Panc1 (cell line): ENCODE measurements around the gene NAGPA. TPM values are rescaled to one million over a fixed set of nuclear protein-coding genes. Genes with fewer than 3 reads are reported as not detected.

Experiments
- ATAC-seq: fragments of 200-7000 bp; cut with Tn5 transposase; 2 replicates; pipeline ENCODE4 v1.9.1; 2020; ENCODE audit warnings: mild to moderate bottlenecking, moderate library complexity
- BruUV-seq: library from RNA; stranded (reverse); fragments of 400-500 nt; replicated peaks from 2 replicates; lab custom pipeline; 2021; lab: Mats Ljungman, UMichigan
- CTCF ChIA-PET: fragments of 300-600 bp; sonication (Branson Sonifier 250); formaldehyde crosslinking; loops from one replicate; lab custom pipeline; 2022; ENCODE audit warnings: antibody characterized with exemption; lab: Charles Lee
- POLR2A ChIA-PET: fragments of 300-600 bp; sonication (Branson Sonifier 250); formaldehyde crosslinking; loops from one replicate; lab custom pipeline; 2022; ENCODE audit warnings: antibody characterized with exemption; lab: Charles Lee
- DNase-seq: peaks from one replicate; pipeline ENCODE4 v3.0.0-alpha.2; 2010; ENCODE audit warnings: low read depth, low spot score
- H3K27ac ChIP-seq: 2 replicates; pipeline ENCODE4 v1.5.1; 2011; ENCODE audit warnings: mild to moderate bottlenecking, low read length, inconsistent platforms
- H3K27me3 ChIP-seq: fragments of 200-500 bp; sonication (Bioruptor generic); 2 replicates; pipeline ENCODE4 v1.6.0; 2014; ENCODE audit warnings: low read length, inconsistent platforms; ENCODE audit not compliant: control insufficient read depth, insufficient read depth
- H3K36me3 ChIP-seq: fragments of 200-500 bp; sonication (Bioruptor generic); 2 replicates; pipeline ENCODE4 v1.5.1; 2014; ENCODE audit warnings: inconsistent platforms, mild to moderate bottlenecking, low read length, moderate library complexity; ENCODE audit not compliant: control insufficient read depth, insufficient read depth
- H3K4me1 ChIP-seq: 2 replicates; pipeline ENCODE4 v1.5.1; 2011; ENCODE audit warnings: inconsistent platforms, mild to moderate bottlenecking, low read length, moderate library complexity; ENCODE audit not compliant: control insufficient read depth, insufficient read depth
- H3K4me3 ChIP-seq, 2 experiments: 2 replicates each; pipeline ENCODE4 v1.5.1; 2011 to 2012; ENCODE audit warnings: low read depth in 2 of 2, low read length in 2 of 2, mild to moderate bottlenecking in 2 of 2, inconsistent platforms in 1 of 2, moderate library complexity in 1 of 2
- H3K9me3 ChIP-seq: fragments of 200-500 bp; sonication (Bioruptor generic); 2 replicates; pipeline ENCODE4 v1.5.1; 2014; ENCODE audit warnings: low read depth, mild to moderate bottlenecking, inconsistent platforms, low read length, moderate library complexity; ENCODE audit not compliant: control insufficient read depth, insufficient read depth
- CTCF ChIP-seq: fragments of 450-650 bp; IDR thresholded peaks from 2 replicates; pipeline ENCODE4 v1.5.1; 2017; ENCODE audit warnings: mild to moderate bottlenecking
- POLR2AphosphoS5 ChIP-seq: IDR thresholded peaks from 2 replicates; pipeline ENCODE4 v1.6.1; 2012; ENCODE audit warnings: mild to moderate bottlenecking, low read depth, low read length, moderate library complexity
- SIN3A ChIP-seq: IDR thresholded peaks from 2 replicates; pipeline ENCODE4 v1.6.1; 2012; ENCODE audit warnings: low read depth, mild to moderate bottlenecking, low read length, moderate library complexity, borderline replicate concordance; ENCODE audit not compliant: insufficient read depth
- TCF7L2 ChIP-seq: IDR thresholded peaks from 2 replicates; pipeline ENCODE4 v1.6.1; 2011; ENCODE audit warnings: mild to moderate bottlenecking, low read depth, low read length, inconsistent platforms
- in situ Hi-C: cut with HindIII; loops from 2 replicates; pipeline ENCODE4 v1.10.0; 2016; ENCODE audit warnings: low sequenced_read_pairs, low pct_unique_long_range_greater_than_20kb
- intact Hi-C: fragments of 100-400 bp; cut with micrococcal nuclease; formaldehyde crosslinking; loops from one replicate; pipeline ENCODE4 v1.10.0; 2022; ENCODE audit not compliant: unreplicated experiment
- total RNA-seq: library from RNA; stranded (reverse); gene quantifications from one replicate; pipeline ENCODE4 v1.2.1, GENCODE V29; 2021; ENCODE audit not compliant: unreplicated experiment
- TF ChIP-seq, protein P1 (sequence below), 2 experiments: IDR thresholded peaks; 2 replicates each; pipeline ENCODE4 v1.6.1; 2011 to 2012; ENCODE audit warnings: low read depth in 2 of 2, control low read depth in 1 of 2, low read length in 1 of 2, mild to moderate bottlenecking in 1 of 2, moderate library complexity in 1 of 2; ENCODE audit not compliant: insufficient read depth in 1 of 2

NAGPA gene
- total RNA-seq, 1 experiment from 2014 or later: 19.2 TPM

- no peak for ATAC-seq
- intact Hi-C loops (no loop called here), in situ Hi-C loops (no loop called here)
- Histone ChIP-seq H3K36me3 (no peaks in the 10 kb centered on the region), H3K27me3 (no peaks in the 10 kb centered on the region), H3K27ac (no peak overlapping the region), H3K4me1 (no peaks in the 10 kb centered on the region), H3K9me3 (no peaks in the 10 kb centered on the region), H3K4me3 (no peak overlapping the region)
- ChIA-PET CTCF (interaction anchor here (0.8 kb wide), 1 partner anchor 87 kb away, joined by 3 read pairs; no protein-coding TSS in a partner anchor), POLR2A (no interaction called here)
- TF ChIP-seq, protein P1, sequence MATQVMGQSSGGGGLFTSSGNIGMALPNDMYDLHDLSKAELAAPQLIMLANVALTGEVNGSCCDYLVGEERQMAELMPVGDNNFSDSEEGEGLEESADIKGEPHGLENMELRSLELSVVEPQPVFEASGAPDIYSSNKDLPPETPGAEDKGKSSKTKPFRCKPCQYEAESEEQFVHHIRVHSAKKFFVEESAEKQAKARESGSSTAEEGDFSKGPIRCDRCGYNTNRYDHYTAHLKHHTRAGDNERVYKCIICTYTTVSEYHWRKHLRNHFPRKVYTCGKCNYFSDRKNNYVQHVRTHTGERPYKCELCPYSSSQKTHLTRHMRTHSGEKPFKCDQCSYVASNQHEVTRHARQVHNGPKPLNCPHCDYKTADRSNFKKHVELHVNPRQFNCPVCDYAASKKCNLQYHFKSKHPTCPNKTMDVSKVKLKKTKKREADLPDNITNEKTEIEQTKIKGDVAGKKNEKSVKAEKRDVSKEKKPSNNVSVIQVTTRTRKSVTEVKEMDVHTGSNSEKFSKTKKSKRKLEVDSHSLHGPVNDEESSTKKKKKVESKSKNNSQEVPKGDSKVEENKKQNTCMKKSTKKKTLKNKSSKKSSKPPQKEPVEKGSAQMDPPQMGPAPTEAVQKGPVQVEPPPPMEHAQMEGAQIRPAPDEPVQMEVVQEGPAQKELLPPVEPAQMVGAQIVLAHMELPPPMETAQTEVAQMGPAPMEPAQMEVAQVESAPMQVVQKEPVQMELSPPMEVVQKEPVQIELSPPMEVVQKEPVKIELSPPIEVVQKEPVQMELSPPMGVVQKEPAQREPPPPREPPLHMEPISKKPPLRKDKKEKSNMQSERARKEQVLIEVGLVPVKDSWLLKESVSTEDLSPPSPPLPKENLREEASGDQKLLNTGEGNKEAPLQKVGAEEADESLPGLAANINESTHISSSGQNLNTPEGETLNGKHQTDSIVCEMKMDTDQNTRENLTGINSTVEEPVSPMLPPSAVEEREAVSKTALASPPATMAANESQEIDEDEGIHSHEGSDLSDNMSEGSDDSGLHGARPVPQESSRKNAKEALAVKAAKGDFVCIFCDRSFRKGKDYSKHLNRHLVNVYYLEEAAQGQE (IDR thresholded peaks at IDR 0.05; ENCODE audit: insufficient read depth in 1 of 2, low read depth in 2 of 2, low read length in 1 of 2): no peak
- TF ChIP-seq TCF7L2 (no peak), POLR2AphosphoS5 (no peak), SIN3A (no peak), CTCF (no peak)
- no TSS peak for BruUV-seq
- no peak for DNase-seq
Observed at GRCh38 chr16:5003828-5004227, 29.9 kb downstream of the NAGPA start.

- H3K4me3 ChIP-seq: no peak overlapping the region
- CTCF ChIA-PET: no interaction called here
- POLR2A ChIA-PET: no interaction called here
- no peak for DNase-seq
- H3K4me1 ChIP-seq: no peaks in the 10 kb centered on the region
- no TSS peak for BruUV-seq
- in situ Hi-C loops (no loop called here), intact Hi-C loops (no loop called here)
- TF ChIP-seq CTCF (no peak), POLR2AphosphoS5 (no peak), SIN3A (no peak), TCF7L2 (no peak)
- TF ChIP-seq, protein P1 (IDR thresholded peaks at IDR 0.05; ENCODE audit: insufficient read depth in 1 of 2, low read depth in 2 of 2, low read length in 1 of 2): no peak
- H3K27me3 ChIP-seq: no peaks in the 10 kb centered on the region
- no peaks in the 10 kb centered on the region for H3K9me3 ChIP-seq
- H3K36me3 ChIP-seq: no peaks in the 10 kb centered on the region
- no peak overlapping the region for H3K27ac ChIP-seq
- no peak for ATAC-seq
Observed at GRCh38 chr16:5003211-5003610, 30.5 kb downstream of the NAGPA start.
